Endometrial microvascular endothelial cells (primary cell): ENCODE results near the gene MYBPHL. TPM values are rescaled to one million over a fixed set of nuclear protein-coding genes. Genes with fewer than 3 reads are reported as not detected.

Experiments
- in situ Hi-C: cut with HindIII; loops from 2 replicates; pipeline ENCODE4 v1.10.0; 2017; ENCODE audit warnings: low sequenced_read_pairs, low pct_unique_long_range_greater_than_20kb; ENCODE audit errors: inconsistent ontology term
- total RNA-seq: library from RNA; depleted of rRNA; stranded (reverse); fragments of >200 nt; gene quantifications from one replicate; pipeline ENCODE4 v1.2.3, GENCODE V29; 2015; ENCODE audit errors: inconsistent ontology term

MYBPHL gene
- total RNA-seq, 1 donor from 2014 or later = not detected

- in situ Hi-C loops = no loop called here
These were observed 37.4 kb downstream of the MYBPHL start for GRCh38 chr1:109269212-109269980.

DNA sequence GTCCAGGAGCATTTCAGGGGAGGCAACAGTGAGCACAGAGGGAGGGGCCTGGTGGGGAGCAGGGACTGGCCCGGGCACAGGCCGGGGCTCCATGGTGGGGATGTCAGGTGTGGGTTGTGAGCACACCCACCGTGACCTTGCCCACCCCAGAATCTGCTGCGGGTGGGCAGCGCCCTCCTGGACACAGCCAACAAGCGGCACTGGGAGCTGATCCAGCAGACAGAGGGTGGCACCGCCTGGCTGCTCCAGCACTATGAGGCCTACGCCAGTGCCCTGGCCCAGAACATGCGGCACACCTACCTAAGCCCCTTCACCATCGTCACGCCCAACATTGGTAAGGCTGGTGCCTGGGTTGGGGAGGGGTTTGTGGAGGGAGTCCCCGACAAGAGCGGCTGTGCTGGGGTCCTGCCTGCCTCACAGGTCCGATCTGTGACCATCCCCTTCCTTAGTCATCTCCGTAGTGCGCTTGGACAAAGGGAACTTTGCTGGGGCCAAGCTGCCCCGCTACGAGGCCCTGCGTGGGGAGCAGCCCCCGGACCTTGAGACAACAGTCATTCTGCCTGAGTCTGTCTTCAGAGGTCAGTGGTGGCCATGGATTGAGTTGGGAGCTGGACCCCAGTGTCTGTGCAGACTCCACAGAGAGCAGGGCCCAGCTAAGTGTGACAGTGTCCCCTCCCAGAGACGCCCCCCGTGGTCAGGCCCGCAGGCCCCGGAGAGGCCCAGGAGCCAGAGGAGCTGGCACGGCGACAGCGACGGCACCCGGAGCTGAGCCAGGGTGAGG is 38.2 kb downstream of the MYBPHL start:
- in situ Hi-C loops = no loop called here

GRCh38 chr1:109267743-109268300 is 39.0 kb downstream of the MYBPHL start:
- in situ Hi-C loops = no loop called here

DNA sequence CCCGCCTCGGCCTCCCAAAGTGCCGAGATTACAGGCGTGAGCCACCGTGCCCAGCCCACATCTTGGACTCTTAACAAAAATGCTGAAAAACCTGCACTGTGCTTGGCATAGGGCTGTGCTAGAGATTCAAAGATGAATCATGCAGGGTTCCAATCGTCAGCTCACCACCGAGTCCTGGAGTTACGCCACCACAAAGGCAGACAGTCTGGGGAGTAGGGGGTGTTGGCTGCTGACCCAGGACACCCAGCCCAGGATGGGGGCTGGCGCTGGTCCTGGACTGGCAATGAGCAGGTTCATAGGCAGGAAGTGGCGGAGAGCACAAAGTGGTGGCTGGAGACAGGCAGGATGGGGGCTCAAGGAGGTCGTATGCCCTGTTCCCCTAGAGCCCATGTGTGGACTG is 39.8 kb downstream of the MYBPHL start:
- in situ Hi-C loops = no loop called here

GRCh38 chr1:109265741-109266330 is 41.0 kb downstream of the MYBPHL start:
- in situ Hi-C loops = no loop called here

DNA sequence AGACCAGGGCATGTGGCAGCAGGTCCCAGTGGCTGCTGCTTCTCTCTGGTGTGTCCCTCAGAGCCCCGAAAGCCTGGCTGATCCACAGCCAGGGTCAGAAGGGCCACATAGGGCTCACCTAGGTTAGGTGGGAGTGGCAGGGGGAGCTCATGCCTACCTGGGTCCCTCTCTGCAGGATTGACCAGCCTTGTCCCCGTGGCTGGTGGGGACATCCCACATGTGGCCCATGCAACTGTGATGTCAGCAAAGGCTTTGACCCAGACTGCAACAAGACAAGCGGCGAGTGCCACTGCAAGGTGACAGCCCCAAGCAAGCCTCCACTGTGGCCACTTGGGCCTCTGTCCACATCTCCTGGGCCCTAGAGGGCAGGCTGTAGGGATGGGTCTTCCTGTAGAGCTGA is 41.8 kb downstream of the MYBPHL start:
- in situ Hi-C loops = no loop called here

- in situ Hi-C loops = no loop called here
These were observed 42.4 kb downstream of the MYBPHL start for GRCh38 chr1:109264379-109264755.

- in situ Hi-C loops = no loop called here
These were observed 43.0 kb downstream of the MYBPHL start for GRCh38 chr1:109263597-109264378.

- in situ Hi-C loops = no loop called here
These were observed 43.6 kb downstream of the MYBPHL start for GRCh38 chr1:109263234-109263596.

GRCh38 chr1:109262231-109263055 is 44.4 kb downstream of the MYBPHL start:
- in situ Hi-C loops = no loop called here

- in situ Hi-C loops = no loop called here
These were observed 45.2 kb downstream of the MYBPHL start for GRCh38 chr1:109261578-109261977.

DNA sequence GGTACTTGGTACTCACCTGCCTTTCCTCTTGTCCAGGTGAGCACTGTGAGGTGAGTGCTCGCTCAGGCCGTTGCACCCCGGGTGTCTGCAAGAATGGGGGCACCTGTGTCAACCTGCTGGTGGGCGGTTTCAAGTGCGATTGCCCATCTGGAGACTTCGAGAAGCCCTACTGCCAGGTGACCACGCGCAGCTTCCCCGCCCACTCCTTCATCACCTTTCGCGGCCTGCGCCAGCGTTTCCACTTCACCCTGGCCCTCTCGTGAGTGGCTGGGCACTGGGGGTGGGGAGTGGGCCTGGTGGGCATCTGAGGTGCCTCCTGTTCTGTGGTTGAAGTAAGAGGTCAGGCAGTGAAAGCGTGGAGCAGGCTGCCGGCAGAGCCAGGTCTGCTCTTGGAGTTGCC is 45.8 kb downstream of the MYBPHL start:
- in situ Hi-C loops = no loop called here

GRCh38 chr1:109259674-109260557 is 46.9 kb downstream of the MYBPHL start:
- in situ Hi-C loops = no loop called here

DNA sequence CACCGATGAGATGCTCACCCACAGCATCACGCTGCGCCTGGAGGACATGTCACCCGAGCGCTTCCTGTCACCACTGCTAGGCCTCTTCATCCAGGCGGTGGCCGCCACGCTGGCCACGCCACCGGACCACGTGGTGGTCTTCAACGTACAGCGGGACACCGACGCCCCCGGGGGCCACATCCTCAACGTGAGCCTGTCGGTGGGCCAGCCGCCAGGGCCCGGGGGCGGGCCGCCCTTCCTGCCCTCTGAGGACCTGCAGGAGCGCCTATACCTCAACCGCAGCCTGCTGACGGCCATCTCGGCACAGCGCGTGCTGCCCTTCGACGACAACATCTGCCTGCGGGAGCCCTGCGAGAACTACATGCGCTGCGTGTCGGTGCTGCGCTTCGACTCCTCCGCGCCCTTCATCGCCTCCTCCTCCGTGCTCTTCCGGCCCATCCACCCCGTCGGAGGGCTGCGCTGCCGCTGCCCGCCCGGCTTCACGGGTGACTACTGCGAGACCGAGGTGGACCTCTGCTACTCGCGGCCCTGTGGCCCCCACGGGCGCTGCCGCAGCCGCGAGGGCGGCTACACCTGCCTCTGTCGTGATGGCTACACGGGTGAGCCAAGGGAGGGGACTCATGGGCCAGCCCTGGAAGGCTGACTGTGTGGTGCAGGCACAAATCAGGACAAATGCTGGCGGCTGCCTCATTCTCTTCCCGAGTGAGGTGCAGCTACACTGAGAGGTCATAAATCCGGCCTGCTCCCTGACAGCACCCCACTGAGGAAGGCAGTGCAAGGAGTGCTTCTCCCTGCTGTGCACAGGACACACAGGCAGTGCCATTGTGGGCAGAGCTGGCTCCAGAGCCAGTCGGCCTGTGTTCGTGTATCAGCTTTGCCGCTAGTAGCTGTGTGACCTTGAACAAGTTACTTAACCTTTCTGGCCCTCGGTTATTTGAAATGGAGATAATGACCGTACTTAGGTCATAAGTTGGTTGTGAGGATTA is 48.0 kb downstream of the MYBPHL start:
- in situ Hi-C loops = no loop called here

GRCh38 chr1:109257682-109258421 is 49.0 kb downstream of the MYBPHL start:
- in situ Hi-C loops = no loop called here
